ENCODE data around the gene FAM161A.

Gene FAM161A

DNA sequence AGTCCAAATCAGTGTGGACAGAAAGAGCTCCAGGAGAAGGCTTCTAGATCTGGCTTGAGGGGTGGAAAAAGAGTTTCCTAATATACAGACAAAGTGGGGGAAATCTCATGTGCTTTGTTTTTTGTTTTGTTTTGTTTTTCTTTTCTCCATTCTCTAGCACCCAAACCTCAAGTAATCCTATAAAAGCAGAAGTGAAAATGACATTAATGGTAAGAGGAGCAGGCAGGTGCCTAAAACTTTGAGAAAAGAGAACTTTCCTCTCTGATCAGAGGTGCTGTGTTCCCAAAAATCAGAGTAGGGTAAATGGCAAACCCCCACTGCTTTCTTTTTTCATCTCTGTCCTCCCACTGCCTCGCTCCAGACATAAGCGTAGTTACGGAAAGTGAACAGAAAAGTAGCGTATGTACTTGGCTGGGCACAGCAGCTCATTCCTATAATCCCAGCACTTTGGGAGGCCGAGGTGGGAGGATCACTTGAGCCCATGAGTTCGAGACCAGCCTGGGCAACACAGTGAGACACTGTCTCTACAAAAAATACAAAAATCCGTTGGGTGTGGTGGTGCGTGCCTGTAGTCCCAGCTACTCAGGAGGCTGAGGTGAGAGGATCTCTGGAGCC, 77.8 kb downstream of the FAM161A start:
- DNase-seq = no peak

Measured in stimulated activated CD4-positive, alpha-beta T cell treated with anti-CD3 and anti-CD28 coated beads, Interleukin-1b, Interleukin-23, amount 100 ng/mL, for 48 hours (primary cell).